NCI-H526 (cell line): ENCODE measurements around the gene ZNF37A.
"Not testable (repeated sequence)": the region's sequence is repeated elsewhere in the genome, so short reads cannot be mapped to it uniquely, and the experiment has no call there.

ENCODE experiments used
- DNase-seq, 2 experiments: peaks; one replicate each; lab custom pipeline; 2025; lab: John Stamatoyannopoulos, UW

ZNF37A gene

DNA sequence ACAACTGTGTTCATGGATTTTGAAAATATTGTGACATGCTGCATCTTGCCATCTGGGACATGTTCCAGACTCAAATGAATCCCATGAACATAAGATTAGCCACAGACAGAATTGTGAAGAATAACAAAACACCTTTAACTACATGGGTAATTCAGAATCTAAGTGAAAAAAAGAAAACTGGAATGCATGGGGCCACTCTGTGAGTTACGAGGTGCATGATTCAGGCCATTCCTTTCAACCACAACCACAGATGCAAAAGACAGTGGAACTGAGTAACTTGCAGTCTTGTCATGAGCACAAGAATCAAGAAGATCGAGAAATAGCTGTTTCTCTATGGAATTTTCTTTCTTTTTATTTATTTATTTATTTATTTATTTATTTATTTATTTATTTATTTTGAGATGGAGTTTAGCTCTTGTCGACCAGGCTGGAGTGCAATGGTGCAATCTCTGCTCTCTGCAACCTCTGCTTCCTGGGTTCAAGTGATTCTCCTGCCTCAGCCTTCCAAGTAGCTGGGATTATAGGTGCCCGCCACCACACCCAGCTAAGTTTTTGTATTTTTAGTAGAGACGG lies 56.8 kb downstream of the ZNF37A start:
- DNase-seq, result not testable (repeated sequence)

DNA sequence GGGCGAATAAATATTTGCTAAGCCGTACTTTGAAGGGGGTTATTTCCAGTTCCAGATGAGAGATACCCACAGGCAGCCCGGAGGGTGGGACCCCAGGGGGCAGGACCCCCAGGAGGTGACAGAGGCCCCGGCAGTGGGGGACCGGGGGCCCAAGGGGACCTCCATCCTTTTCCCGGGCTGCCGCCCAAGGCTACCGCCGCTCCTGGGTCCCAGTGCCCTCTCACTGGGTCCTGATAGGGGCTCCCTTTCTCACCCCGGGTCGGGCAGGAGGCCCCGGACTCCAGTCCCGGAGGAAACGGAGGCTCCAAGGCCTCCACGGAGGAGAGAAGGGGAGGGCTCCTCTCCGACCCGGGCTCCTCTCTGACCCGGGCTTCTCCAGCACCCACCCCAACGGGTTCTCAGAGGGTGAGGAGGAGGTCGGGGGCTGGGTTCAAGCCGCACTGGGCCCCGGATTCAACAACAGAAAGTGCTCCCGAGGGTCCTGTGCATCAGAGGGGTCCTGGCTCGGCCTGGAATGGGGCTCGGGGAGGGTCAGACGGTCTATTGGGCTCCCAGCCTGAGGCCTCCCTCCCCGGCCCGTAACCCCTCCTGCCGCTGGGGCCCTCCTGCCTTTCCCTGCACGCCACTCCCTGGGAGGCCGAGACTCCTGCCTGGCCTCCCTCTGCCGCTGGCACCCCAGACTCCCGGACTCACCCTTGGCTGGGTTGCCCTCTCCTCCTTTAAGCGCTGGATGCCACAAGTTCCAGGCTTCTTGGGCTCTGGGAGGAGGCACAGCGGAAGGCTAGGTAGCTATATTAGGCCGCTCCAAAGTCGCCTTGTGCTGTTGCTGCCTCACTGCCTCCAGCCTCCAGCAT lies 62.5 kb downstream of the ZNF37A start:
- no peak for DNase-seq

DNA sequence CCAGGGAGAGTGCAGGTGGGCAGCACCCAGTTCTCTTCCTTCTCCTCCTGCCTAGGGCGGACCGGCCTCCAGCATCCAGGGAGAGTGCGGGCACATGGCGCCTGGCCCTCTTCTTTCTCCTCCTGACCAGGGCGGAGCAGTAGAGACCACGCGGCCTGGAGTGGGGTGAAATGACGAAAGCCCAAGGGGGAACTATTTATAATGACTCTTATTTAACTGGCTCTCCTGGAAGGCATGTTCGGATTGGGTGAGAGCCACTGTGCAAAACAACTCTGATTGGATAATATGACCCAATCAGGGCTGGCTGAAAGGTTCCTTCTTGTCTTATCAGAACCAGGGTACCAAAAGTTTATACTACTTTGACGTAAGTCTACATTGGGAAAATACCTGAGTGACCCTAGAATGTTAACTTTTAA lies 63.1 kb downstream of the ZNF37A start:
- DNase-seq, result no peak

DNA sequence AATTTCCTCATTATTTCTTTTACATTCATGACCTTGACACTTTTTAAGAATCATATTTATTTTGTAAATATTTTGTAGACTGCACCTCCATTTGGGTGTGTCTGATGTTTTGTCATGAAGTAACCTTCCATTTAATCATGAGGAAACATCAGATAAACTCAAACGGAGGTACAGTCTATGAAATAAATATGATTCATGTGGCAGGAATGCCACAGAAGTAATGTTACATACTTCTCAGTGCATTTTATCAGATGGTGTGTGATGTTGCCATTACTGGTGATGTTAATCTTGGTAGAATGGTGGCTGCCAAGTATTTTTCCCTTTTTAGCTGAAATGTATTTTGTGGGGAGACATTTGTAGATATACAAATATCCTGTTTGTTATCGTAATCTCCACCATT lies 64.9 kb downstream of the ZNF37A start:
- DNase-seq, result no peak

- no peak for DNase-seq
Observed at GRCh38 chr10:38163617-38164016, 69.5 kb downstream of the ZNF37A start.

DNA sequence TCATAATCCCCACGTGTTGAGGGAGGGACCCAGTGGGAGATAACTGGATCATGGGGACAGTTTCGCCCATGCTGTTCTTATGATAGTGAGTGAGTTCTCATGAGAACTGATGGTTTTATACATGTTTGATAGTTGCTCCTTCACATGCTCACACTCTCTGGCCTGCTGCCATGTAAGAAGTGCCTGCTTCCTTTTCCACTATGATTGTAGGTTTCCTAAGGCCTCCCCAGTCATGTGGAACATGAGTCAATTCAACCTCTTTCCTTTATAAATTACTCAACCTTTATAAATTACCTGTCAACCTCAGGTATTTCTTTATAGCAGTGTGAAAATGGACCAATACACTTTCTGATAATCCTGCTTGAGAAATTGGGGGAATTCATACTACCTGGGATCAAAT lies 80.2 kb downstream of the ZNF37A start:
- no peak for DNase-seq

DNA sequence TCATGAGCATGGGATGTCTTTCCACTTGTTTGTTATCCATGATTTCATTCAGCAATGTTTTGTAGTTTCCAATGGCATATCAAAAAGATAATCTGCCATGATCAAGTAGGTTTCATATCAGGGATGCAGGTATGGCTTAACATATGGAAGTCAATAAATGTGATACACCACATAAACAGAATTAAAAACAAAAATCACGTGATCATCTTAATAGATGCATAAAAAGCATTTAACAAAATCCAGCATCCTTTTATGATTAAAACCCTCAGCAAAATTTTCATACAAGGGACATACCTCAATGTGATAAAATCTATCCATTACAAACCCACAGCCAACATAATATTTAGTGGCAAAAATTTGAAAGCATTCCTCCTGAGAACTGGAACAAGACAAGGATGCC lies 90.3 kb downstream of the ZNF37A start:
- no peak for DNase-seq
